Nucleus accumbens (tissue), 56 donors: ENCODE measurements around the gene PCSK5.

Experiments
- DNase-seq, 56 donors: peaks; one replicate each; lab custom pipeline; 2025; lab: John Stamatoyannopoulos, UW

Gene PCSK5

DNA sequence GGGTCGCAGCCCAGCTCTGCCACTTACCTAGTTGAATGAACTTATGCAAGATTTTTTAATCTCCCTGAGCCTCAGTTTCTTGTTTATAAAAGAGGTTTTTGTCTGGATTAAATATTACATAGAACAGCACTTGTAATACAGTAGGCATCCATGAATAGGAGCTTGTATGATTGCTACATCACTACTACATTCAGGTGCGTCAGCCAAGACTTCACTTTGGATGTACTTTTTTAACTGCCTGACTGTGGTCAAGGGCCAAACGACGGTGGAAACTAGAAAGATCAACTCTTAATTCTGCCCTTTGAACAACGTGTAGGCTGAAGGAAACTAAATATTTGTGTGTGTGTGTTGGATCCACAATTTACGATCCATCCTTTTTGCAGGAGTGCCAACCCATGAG, 330.9 kb downstream of the PCSK5 start:
- no peak for DNase-seq

- no peak for DNase-seq
These were observed 333.4 kb downstream of the PCSK5 start for GRCh38 chr9:76223749-76224340.

DNA sequence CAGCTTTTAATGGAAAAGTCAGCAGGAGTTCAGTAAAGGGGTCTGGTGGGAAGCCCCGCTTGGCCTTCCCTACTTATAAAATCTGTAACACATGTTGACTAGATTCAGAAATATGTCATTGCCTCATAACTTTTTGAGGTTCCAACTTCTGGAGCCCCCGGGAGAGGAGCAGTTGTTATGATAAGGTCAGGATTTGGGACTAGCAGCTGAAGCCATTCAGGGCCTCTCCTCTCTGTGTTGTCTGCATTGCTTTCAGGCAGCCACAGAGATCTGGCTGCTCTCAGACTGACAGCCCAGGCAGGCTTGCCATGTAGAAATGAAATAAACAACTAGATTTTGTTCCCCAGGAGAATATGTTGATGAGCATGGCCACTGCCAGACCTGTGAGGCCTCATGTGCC, 336.7 kb downstream of the PCSK5 start:
- DNase-seq, result no peak

DNA sequence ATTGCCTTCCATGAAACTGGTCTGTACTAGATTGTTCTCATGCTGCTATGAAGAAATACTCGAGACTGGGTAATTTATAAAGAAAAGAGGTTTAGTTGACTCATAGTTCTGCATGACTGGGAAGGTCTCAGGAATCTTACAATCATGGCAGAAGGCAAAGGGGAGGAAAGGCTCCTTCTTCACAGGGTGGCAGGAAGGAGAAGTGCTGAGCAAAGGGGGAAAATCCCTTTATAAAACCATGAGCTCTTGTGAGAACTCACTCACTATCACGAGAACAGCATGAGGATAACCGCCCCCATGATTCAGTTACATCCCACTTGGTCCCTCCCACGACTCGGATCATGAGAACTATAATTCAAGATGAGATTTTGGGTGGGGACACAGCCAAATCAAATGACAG, 340.5 kb downstream of the PCSK5 start:
- no peak for DNase-seq

GRCh38 chr9:76232861-76233489, 342.5 kb downstream of the PCSK5 start:
- no peak for DNase-seq

DNA sequence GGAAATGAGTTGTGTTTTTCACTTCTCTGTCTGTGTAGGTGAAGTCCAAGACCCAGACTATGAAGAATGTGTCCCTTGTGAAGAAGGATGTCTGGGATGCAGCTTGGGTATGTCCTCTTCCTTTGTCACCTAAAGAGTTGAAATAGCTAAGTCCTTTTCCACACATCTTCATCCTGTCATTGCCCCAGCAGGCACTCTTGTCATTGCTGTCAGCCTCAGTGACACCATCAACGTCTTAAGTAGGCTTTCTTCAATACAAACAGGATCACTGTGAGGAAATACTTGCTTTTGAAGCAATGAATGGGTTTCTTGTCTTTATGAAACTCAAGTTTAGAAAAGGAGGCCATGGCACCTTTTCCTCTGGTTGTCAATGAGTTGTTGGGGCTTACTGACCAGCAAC, 350.1 kb downstream of the PCSK5 start:
- no peak for DNase-seq

DNA sequence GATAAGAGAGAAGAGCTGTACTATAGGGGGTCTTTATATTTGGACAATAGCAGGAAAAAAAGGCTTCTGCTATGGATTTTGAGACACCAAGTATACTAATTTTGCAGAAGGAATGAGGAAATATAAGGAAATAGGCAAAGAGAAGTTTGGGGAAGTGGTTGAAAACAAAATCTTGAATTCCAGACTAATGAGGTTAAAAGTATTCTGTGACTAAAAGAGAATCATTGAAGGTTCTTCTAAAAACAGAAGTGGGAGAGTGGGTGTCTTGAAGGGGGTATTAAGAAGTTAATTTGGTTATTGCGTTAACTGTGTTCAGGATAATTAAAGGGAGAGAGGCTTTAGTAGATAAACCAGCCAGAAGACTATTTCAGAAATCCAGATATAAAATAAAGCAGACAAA, 355.0 kb downstream of the PCSK5 start:
- no peak for DNase-seq

DNA sequence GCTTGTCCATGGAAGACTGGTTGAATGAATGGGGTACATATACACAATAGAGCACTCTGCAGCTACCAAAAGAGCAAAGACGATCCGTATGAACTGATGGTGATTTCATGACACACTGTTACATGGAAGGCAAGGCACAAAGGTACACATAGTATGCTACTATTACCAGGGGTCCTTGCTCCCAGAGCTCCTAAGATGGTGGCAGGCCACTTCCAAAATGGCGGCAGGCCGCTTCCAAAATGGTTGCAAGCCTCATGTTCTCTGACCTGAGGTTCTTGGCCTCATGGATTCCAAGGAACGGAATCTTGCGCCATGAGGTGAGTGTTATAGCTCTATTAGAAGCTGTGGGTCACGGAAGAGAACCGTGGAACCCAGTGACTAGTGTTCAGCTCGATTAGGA, 356.2 kb downstream of the PCSK5 start:
- no peak for DNase-seq

DNA sequence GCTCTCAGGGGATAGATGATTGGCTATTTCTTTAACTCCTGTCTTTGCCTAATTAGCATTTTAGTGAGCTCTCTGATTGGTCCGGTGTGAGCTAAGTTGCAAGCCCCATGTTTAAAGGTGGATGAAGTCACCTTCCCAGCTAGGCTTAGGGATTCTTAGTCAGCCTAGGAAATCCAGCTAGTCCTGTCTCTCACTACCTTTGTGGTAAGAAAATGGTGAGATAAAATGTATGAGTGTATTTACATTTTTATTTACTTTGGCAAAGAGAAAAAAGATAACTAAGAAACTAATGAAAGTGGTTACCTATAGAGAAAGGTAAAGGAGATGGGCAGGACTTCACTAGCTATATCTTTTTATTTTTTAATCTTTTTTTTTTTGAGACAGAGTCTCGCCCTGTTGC, 357.0 kb downstream of the PCSK5 start:
- DNase-seq, result no peak

DNA sequence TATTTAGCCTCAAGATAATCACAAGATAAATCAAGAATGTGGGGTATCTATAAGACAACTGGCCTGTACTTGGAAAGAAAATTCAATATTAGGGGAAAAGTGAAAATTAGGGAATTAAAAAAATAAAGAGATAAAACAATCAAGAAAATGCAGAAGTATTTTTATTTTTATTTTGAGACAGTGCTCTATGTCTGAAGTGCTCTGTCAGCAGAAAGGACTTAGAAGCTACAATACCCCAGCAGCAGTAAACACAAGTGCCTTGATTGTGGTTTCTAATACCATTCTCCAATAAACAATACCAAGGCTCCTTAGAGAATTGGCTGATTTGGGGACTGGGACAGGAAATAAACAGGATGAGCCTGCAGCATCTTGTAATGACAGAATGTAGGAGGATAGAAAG, 358.8 kb downstream of the PCSK5 start:
- DNase-seq, result no peak

GRCh38 chr9:76255781-76256455, 365.4 kb downstream of the PCSK5 start:
- peak in 1 of 56 donors; percentile 1 for DNase-seq

- DNase-seq, result no peak
These were observed 366.8 kb downstream of the PCSK5 start for GRCh38 chr9:76257311-76257710.

- no peak for DNase-seq
These were observed 376.3 kb downstream of the PCSK5 start for GRCh38 chr9:76266649-76267283.

DNA sequence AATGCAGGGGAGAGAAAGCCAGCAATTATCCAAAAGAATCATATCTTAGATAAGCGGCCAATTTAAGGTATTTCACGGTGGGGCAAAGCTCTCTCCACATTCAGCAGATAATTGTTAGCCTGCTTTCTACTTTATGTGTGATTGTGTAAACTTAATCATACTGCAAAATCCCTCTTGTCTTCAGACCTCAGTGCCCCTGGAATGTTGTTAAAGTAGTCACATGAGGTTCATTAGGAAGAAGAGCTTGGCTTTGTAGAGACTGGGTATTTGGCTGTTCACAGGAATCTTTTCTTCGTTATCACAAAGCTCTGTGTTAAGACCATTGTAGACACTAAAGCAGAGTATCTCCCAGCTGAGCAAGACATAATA, 376.8 kb downstream of the PCSK5 start:
- no peak for DNase-seq

- no peak for DNase-seq
These were observed 379.3 kb downstream of the PCSK5 start for GRCh38 chr9:76269789-76270188.

DNA sequence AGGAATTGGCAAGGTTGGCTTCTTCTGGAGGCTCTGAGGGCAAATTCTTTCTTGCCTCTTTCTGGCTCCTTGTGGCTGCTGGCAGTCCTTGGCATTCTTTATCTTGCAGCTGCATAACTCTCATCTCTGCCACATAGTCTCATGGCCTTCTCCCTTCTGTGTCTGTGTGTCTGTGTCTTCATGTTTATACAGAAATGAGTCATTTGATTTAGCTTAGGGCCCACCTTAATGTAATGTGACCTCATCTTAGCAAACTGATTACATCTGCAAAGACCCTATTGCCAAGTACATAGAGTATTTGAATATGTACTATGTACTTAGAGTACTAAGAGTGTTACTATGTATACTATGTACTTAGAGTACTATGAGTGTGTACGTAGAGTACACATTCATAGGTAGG, 381.3 kb downstream of the PCSK5 start:
- no peak for DNase-seq

DNA sequence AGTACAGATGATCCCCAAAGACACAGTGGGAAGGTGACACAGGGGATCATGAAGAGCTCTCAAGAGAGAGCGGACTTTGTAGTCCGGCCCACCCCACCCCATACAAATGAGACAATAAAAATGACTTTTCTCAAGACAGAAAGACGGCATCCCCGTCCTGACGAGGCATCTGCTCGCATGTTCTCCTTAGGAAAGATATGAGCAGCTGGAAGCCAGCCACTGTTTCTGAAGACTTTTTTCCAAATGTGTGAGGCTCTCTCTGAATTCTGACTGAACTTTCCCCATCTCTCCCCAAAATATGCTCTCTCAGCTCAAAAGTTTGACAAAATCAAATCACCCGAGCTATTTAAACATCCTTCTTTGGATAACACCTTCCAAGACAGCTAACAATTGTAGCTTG, 398.6 kb downstream of the PCSK5 start:
- DNase-seq, result no peak

DNA sequence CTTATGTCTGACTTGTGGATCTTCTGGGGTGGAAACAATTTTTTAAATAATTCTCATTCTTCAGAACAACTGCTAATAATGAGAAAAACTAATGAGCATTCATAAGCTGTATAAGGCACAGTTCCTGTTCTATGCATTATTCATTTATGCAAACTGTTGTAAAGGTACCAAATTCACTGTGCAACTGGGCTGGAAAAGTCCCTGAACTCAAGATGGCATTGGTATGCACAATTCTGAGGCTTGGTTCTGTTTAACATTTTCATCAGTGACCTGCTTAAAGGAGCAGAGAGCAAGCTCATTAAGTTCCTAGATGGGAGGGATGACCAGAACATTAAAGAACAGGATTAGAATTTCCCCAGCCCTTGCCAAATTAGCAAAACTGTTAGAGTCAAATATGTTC, 399.2 kb downstream of the PCSK5 start:
- no peak for DNase-seq

DNA sequence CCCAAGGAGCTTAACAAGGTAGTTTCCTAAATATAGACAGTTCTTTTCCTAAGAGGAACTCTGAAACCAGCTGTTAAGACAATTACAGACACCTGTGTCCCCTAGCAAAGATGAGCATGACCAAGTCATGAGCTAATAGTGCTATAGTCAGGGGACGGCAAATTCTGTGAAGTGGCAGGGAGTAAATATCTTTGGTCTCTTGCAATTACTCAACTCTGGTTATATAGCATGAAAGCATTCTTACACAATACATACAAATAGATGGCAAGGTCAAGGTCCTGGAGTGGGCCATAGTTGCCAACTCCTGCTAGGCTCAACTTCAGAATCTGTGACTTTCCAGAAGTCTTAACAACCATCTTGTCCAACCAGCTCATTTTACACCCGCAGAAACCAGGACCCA, 400.1 kb downstream of the PCSK5 start:
- no peak for DNase-seq

- no peak for DNase-seq
These were observed 401.8 kb downstream of the PCSK5 start for GRCh38 chr9:76292246-76292645.

DNA sequence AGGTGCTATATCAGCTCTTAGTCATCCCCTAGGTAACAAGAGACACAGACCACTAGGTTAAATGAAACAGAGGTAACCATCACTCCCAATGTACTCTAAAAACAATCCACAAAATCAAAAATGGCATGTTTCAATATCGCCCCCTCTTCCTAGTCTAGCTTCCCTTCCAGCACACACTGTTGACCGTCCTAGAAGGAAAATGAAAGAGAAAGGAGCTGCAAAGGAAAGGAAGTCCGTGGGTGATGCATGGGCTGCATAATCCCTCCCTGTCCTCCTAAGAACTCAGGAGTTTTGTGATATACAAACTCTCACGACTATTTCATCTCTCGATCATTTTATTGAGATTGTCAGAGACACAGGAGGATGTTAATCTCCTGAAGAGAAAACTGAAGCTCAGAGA, 402.2 kb downstream of the PCSK5 start:
- DNase-seq, result no peak

- no peak for DNase-seq
These were observed 403.8 kb downstream of the PCSK5 start for GRCh38 chr9:76294301-76294700.
